Hypothalamus (tissue), 51 donors: Measurements from ENCODE around the gene CXCR2.
A peak's percentile ranks its signal among the peaks of the same experiment; 100 is the strongest.

Experiments
- DNase-seq, 51 donors: peaks; one replicate each; lab custom pipeline; 2025; lab: John Stamatoyannopoulos, UW

CXCR2 gene

DNA sequence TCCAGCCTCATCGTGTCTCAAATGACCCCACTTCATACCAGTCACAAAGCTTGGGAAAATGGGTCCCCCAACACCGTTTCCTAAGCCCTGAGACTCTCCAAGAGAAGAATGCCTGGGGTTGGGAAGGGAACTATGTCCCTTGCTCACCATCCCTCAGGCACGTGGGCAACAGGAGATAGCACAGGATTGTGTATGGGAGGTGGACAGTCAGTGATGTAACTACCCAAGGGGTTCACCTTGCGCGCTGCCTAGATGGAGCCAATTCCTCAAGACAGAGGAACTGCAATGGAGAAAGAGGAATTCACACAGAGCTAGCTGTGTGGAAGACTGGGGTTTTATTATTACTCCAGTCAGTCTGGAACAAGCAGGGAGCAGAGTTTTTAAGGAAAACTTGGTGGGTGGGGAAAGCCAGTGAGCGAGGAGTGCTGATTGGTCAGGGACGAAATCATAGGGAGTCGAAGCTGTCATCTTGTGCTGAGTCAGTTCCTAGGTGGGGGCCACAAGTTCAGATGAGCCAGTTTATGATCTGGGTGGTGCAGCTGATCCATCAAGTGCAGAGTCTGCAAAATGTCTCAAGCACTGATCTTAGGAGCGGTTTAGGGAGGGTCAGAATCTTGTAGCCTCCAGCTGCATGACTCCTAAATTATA lies 54.8 kb downstream of the CXCR2 start:
- DNase-seq, result no peak

DNA sequence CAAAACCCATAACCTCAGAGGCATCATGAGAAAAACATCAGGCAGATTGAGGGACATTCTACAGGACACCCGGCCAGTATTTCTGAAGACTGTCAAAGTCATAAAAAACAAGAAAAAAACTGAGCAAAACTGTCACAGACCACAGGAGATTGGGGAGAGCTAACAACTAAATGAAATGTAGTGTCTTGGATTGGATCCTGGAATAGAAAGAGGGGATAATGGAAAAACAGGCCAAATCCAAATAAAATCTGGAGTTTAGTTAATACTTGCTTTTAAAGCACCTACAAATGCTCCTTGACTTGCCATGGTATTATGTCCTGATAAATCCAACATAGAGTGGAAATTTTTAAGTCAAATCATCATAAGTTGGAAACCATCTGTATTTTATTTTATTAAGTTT lies 58.5 kb downstream of the CXCR2 start:
- no peak for DNase-seq

DNA sequence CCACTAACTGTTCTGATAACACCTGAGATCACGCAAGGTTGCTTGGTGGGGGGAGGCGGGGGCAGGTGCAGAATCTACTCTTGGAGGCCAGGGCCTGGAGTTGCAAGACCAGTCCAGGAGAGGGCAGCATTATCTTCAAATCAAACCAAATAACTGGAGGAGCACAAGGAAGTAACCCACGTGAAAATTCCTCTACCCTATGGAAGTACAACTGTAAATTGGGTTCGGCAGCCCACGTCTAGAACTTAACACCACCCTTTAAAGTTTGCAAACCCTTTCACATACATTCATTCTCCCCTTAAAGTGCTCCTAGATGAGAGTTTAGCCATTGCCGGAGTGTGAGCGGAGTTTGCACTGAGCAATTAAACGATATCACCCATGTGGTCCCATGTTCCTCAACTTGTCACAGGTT lies 60.5 kb downstream of the CXCR2 start:
- peak in 24 of 51 donors; percentile 2 to 50 (median 16) for DNase-seq
